ENCODE data around the gene IER3. TPM values are rescaled to one million over a fixed set of nuclear protein-coding genes. Genes with fewer than 3 reads are reported as not detected.

The IER3 gene
- total and polyA plus RNA-seq, 9 of the 15 experiments (the other 6 are each of a cell fraction or from before 2014, with no cell fraction given): 1.5 to 30.0 (median 11.5) TPM

DNA sequence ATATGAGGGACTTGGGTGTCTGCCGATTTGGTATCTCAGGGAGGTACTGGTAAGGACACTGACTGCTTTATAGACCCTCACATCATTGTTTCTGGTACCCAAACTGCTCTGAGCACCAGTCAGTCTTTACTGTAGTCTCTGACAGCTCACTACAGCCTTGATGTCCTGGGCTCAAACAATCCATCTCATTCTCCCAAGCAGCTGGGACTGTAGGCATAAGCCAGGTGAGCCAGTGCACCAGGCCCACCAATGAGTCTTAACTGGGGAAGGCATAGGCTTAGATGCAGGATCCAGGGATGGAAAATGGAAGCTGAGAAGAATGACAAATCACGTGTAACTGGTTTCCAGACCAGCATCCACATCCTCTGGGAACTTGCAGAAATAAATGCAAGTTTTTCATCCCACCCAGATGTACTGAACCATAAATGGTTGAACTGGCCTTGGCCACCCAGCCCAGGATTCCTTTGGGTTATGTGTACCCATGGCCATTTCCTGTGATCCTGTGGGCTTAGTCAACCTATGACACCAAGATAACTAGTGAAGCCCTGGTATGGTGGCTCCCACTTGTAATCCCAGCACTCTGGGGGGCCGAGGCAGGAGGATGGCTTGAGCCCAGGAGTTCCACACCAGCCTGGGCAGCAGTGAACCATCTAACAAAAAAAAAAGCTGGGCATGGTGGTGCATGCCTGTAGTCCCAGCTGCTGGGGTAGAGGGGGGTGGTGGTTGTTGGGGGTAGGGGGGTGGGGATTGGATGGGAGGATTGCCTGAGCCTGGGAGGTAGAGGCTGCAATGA, 18.4 kb downstream of the IER3 start (continued):
- TF ChIP-seq, protein P1, sequence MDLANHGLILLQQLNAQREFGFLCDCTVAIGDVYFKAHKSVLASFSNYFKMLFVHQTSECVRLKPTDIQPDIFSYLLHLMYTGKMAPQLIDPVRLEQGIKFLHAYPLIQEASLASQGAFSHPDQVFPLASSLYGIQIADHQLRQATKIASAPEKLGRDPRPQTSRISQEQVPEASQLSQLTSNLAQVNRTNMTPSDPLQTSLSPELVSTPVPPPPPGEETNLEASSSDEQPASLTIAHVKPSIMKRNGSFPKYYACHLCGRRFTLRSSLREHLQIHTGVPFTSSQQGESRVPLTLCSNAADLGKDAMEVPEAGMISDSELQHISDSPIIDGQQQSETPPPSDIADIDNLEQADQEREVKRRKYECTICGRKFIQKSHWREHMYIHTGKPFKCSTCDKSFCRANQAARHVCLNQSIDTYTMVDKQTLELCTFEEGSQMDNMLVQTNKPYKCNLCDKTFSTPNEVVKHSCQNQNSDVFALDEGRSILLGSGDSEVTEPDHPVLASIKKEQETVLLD (IDR thresholded peaks at IDR 0.05): no peak
- TF ChIP-seq ATF1 (CRISPR knock-in tag; IDR thresholded peaks at IDR 0.05) (no peak), ATF1 (tag; IDR thresholded peaks at IDR 0.05) (no peak), RFX7 (CRISPR knock-in tag; IDR thresholded peaks at IDR 0.05) (no peak), BRCA1 (IDR thresholded peaks at IDR 0.05) (no peak), BRCA1 (CRISPR knock-in tag; IDR thresholded peaks at IDR 0.05) (no peak), ZNF717 (CRISPR knock-in tag; IDR thresholded peaks at IDR 0.05) (no peak), L3MBTL2 (IDR thresholded peaks at IDR 0.05) (no peak), FOXM1 (IDR thresholded peaks at IDR 0.05; ENCODE audit: low read depth) (no peak), FOXM1 (CRISPR knock-in tag; IDR thresholded peaks at IDR 0.05; ENCODE audit: low read depth) (no peak; the same call in 1 of the 2 replicates), HLTF (IDR thresholded peaks at IDR 0.05) (no peak), ZNF232 (CRISPR knock-in tag; IDR thresholded peaks at IDR 0.05) (no peak), ZNF644 (tag; IDR thresholded peaks at IDR 0.05; ENCODE audit: low read depth) (no peak), ZSCAN29 (IDR thresholded peaks at IDR 0.05) (no peak), MTA2 (IDR thresholded peaks at IDR 0.05; ENCODE audit: low read depth) (no peak), ZNF764 (CRISPR knock-in tag; IDR thresholded peaks at IDR 0.05; ENCODE audit: low read depth) (0 out of 2 replicates have a peak, but pooled peaks have one; percentile 46), ZNF778 (CRISPR knock-in tag; IDR thresholded peaks at IDR 0.05) (no peak), DDX20 (tag; IDR thresholded peaks at IDR 0.05; ENCODE audit: low read depth) (no peak), ZFP36 (IDR thresholded peaks at IDR 0.05; ENCODE audit: low read depth, low read length, partially characterized antibody) (no peak), ZNF561 (CRISPR knock-in tag; conservative IDR thresholded peaks at IDR 0.05) (no peak), ZNF282 (CRISPR knock-in tag; IDR thresholded peaks at IDR 0.05) (no peak), MEIS2 (IDR thresholded peaks at IDR 0.05; ENCODE audit: partially characterized antibody) (no peak), NFE2L1 (tag; IDR thresholded peaks at IDR 0.05; ENCODE audit: borderline replicate concordance, low read depth) (no peak), MED1 (CRISPR knock-in tag; IDR thresholded peaks at IDR 0.05; ENCODE audit: borderline replicate concordance) (no peak), ARHGAP35 (IDR thresholded peaks at IDR 0.05; ENCODE audit: partially characterized antibody) (no peak), ETS2 (tag; IDR thresholded peaks at IDR 0.05; ENCODE audit: borderline replicate concordance, poor library complexity, severe bottlenecking) (no peak), KHSRP (IDR thresholded peaks at IDR 0.05) (no peak), LEF1 (IDR thresholded peaks at IDR 0.05) (no peak)
- TF ChIP-seq, protein P2, sequence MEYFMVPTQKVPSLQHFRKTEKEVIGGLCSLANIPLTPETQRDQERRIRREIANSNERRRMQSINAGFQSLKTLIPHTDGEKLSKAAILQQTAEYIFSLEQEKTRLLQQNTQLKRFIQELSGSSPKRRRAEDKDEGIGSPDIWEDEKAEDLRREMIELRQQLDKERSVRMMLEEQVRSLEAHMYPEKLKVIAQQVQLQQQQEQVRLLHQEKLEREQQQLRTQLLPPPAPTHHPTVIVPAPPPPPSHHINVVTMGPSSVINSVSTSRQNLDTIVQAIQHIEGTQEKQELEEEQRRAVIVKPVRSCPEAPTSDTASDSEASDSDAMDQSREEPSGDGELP (CRISPR knock-in tag; IDR thresholded peaks at IDR 0.05; ENCODE audit: borderline replicate concordance): peak; percentile 61
- TF ChIP-seq, protein P3, sequence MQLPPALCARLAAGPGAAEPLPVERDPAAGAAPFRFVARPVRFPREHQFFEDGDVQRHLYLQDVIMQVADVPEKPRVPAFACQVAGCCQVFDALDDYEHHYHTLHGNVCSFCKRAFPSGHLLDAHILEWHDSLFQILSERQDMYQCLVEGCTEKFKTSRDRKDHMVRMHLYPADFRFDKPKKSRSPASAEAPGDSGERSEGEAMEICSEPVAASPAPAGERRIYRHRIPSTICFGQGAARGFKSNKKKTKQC (CRISPR knock-in tag; IDR thresholded peaks at IDR 0.05): no peak
